ENCODE results near the gene LAMA4.

Gene LAMA4

GRCh38 chr6:112251171-112251875, 3.0 kb downstream of the LAMA4 start:
- Histone ChIP-seq H4K20me1 (ENCODE audit: insufficient read depth) (no peaks in the 10 kb centered on the region), H3K4me2 (no peak overlapping the region), H3K9ac (no peak overlapping the region), H3K27ac (no peak overlapping the region), H3K79me2 (ENCODE audit: insufficient read depth, low read depth) (no peaks in the 10 kb centered on the region), H3K36me3 (ENCODE audit: insufficient read depth) (no peaks in the 10 kb centered on the region), H3K4me1 (ENCODE audit: low read depth, poor library complexity, severe bottlenecking) (no peaks in the 10 kb centered on the region), H3K27me3 (ENCODE audit: insufficient read depth, low read depth) (no peaks in the 10 kb centered on the region), H2AFZ (ENCODE audit: low read depth) (no peak overlapping the region), H3K4me3 (IDR thresholded peaks at IDR 0.05; ENCODE audit: insufficient read depth, low read depth, low read length) (no peak overlapping the region)
- TF ChIP-seq CTCF (conservative IDR thresholded peaks at IDR 0.05; ENCODE audit: low read depth, low read length) = no peak

GRCh38 chr6:112249489-112249888, 4.9 kb downstream of the LAMA4 start:
- Histone ChIP-seq H3K79me2 (ENCODE audit: insufficient read depth, low read depth) (no peaks in the 10 kb centered on the region), H4K20me1 (ENCODE audit: insufficient read depth) (no peaks in the 10 kb centered on the region), H3K36me3 (ENCODE audit: insufficient read depth) (no peaks in the 10 kb centered on the region), H2AFZ (ENCODE audit: low read depth) (no peak overlapping the region), H3K4me1 (ENCODE audit: low read depth, poor library complexity, severe bottlenecking) (no peaks in the 10 kb centered on the region), H3K27ac (no peak overlapping the region), H3K27me3 (ENCODE audit: insufficient read depth, low read depth) (no peaks in the 10 kb centered on the region), H3K4me3 (IDR thresholded peaks at IDR 0.05; ENCODE audit: insufficient read depth, low read depth, low read length) (no peak overlapping the region), H3K4me2 (no peak overlapping the region), H3K9ac (no peak overlapping the region)
- TF ChIP-seq CTCF (conservative IDR thresholded peaks at IDR 0.05; ENCODE audit: low read depth, low read length) = no peak

GRCh38 chr6:112247275-112247674, 7.1 kb downstream of the LAMA4 start:
- Histone ChIP-seq H3K79me2 (ENCODE audit: insufficient read depth, low read depth) (no peaks in the 10 kb centered on the region), H3K4me1 (ENCODE audit: low read depth, poor library complexity, severe bottlenecking) (no peaks in the 10 kb centered on the region), H3K36me3 (ENCODE audit: insufficient read depth) (no peaks in the 10 kb centered on the region), H4K20me1 (ENCODE audit: insufficient read depth) (no peaks in the 10 kb centered on the region), H3K4me3 (IDR thresholded peaks at IDR 0.05; ENCODE audit: insufficient read depth, low read depth, low read length) (no peak overlapping the region), H3K9ac (no peak overlapping the region), H3K27ac (no peak overlapping the region), H3K27me3 (ENCODE audit: insufficient read depth, low read depth) (no peaks in the 10 kb centered on the region), H2AFZ (ENCODE audit: low read depth) (no peak overlapping the region), H3K4me2 (no peak overlapping the region)
- no peak for TF ChIP-seq CTCF (conservative IDR thresholded peaks at IDR 0.05; ENCODE audit: low read depth, low read length)

- no peak overlapping the region for H2AFZ ChIP-seq (ENCODE audit: low read depth)
- no peak for TF ChIP-seq CTCF (conservative IDR thresholded peaks at IDR 0.05; ENCODE audit: low read depth, low read length)
- no peaks in the 10 kb centered on the region for H3K36me3 ChIP-seq (ENCODE audit: insufficient read depth)
- no peak overlapping the region for H3K27ac ChIP-seq
- H3K4me2 ChIP-seq = no peak overlapping the region
- H3K27me3 ChIP-seq (ENCODE audit: insufficient read depth, low read depth) = no peaks in the 10 kb centered on the region
- H3K4me3 ChIP-seq (IDR thresholded peaks at IDR 0.05; ENCODE audit: insufficient read depth, low read depth, low read length) = no peak overlapping the region
- no peaks in the 10 kb centered on the region for H3K4me1 ChIP-seq (ENCODE audit: low read depth, poor library complexity, severe bottlenecking)
- no peaks in the 10 kb centered on the region for H4K20me1 ChIP-seq (ENCODE audit: insufficient read depth)
- H3K79me2 ChIP-seq (ENCODE audit: insufficient read depth, low read depth) = no peaks in the 10 kb centered on the region
- H3K9ac ChIP-seq = no peak overlapping the region
These were observed 8.7 kb downstream of the LAMA4 start for GRCh38 chr6:112245511-112246203.

Data from KMS-11 (cell line).